ENCODE results near the gene PEF1.

PEF1 gene

GRCh38 chr1:31626223-31627207, 18.2 kb downstream of the PEF1 start:
- no peak for DNase-seq

DNA sequence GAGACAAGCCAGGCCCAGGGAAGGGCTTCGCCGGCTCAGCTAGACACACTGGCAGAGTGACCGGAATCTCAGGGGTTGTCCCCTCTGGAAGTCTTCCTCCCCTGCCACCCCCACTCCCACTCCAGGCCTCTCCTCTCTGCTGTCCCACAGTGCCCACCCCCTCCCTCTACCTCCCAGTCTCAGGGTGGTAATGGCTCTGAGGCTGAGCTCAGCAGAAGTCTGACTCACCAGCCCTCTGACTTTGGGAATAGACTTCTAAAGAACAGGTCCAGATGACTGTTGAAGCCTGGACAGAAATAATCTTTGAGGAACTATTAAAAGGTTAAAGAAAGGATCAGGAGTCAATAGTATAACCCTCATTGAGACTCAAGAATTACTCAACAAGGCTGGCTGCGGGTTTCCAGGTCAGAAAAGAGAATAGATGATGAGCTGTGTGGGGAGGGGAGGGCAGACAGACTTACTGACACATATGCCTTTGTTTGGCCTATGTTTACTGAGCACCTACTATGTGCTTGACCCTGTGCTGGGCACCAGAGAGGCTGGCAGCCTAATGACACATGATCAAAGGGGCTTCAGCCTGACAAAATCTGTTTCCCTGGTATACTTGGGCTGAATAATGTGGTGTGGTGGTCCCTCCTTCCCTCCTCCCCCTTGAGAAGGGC, 19.0 kb downstream of the PEF1 start:
- DNase-seq, result no peak

GRCh38 chr1:31624731-31625514, 19.8 kb downstream of the PEF1 start:
- no peak for DNase-seq

DNA sequence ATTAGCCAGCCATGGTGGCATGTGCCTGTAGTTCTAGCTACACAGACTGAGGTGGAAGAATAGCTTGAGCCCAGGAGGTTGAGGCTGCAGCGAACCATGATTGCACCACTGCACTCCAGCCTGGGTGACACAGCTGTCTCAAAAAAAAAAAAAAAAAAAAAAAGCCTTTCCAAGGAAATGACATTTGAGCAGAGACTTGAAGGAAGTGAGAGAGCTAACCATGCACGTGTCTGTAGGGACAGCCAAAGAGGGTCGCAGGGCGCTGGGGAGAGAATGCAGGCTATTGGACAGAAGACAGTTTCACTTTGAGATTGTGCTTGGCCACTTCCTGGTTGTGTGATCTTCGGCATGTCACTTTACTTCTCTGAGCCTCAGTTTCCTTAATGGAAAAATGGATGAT, 20.4 kb downstream of the PEF1 start:
- no peak for DNase-seq

- DNase-seq, result no peak
Measured at GRCh38 chr1:31623365-31623764, 21.3 kb downstream of the PEF1 start.

GRCh38 chr1:31621847-31622730, 22.6 kb downstream of the PEF1 start:
- no peak for DNase-seq

- no peak for DNase-seq
Measured at GRCh38 chr1:31621498-31621820, 23.2 kb downstream of the PEF1 start.

DNA sequence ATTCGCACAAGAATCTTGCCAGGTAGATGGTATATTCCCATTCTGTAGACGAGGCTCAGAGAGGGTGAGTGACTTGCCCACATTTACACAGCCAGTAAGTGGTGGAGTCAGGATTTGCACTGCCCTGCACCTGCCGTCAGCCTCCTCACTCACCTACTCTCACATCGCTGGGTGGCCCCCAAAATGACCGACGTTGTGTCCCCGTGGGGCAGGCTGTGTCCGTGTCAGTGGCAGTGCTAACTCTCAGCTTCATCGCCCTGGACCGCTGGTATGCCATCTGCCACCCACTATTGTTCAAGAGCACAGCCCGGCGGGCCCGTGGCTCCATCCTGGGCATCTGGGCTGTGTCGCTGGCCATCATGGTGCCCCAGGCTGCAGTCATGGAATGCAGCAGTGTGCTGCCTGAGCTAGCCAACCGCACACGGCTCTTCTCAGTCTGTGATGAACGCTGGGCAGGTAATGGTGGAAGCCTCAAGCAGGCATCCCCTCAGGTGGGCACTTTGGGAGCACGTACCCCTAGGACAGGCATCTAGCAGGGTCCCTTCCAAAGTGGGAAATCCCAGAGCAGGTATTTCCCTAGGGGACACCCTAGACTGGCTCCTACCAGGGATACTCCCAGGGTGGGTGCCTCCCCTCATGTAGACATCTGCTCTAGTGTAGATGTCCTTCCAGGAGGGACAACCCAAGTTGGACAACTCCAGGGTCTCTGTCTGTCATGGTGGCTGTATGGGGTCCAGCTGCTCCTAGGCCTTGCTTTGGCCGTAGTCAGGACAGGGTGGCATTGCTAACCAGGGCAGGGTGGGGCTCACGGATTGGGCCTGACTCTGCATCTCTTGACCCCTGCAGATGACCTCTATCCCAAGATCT, 23.8 kb downstream of the PEF1 start:
- no peak for DNase-seq

DNA sequence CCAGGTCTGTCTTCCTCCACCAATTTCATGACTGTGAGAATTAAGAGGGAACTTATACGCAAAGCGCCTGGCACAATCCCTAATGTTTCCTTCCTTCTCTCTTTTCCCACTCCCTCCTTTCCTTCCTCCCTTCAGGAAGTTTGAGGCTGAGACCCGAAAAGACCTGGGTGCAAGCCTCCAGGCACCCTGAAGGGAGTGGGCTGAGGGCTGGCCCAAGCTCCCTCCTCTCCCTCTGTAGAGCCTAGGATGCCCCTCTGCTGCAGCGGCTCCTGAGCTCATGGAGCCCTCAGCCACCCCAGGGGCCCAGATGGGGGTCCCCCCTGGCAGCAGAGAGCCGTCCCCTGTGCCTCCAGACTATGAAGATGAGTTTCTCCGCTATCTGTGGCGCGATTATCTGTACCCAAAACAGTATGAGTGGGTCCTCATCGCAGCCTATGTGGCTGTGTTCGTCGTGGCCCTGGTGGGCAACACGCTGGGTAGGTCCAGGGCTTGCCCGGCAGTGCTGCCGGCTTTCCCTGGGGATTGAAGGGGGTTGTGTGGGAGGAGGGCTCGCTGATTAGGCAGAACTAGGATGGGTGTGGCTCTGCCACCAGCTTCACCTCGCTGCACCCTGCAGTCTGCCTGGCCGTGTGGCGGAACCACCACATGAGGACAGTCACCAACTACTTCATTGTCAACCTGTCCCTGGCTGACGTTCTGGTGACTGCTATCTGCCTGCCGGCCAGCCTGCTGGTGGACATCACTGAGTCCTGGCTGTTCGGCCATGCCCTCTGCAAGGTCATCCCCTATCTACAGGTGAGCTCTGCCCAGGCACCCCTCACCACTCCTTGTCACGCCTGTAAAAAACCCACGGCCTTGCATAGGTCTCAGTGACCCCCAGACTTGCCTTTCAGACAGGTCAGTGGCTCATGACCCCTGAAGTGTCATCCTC, 25.5 kb downstream of the PEF1 start:
- no peak for DNase-seq

- no peak for DNase-seq
Measured at GRCh38 chr1:31617916-31618746, 26.5 kb downstream of the PEF1 start.

DNA sequence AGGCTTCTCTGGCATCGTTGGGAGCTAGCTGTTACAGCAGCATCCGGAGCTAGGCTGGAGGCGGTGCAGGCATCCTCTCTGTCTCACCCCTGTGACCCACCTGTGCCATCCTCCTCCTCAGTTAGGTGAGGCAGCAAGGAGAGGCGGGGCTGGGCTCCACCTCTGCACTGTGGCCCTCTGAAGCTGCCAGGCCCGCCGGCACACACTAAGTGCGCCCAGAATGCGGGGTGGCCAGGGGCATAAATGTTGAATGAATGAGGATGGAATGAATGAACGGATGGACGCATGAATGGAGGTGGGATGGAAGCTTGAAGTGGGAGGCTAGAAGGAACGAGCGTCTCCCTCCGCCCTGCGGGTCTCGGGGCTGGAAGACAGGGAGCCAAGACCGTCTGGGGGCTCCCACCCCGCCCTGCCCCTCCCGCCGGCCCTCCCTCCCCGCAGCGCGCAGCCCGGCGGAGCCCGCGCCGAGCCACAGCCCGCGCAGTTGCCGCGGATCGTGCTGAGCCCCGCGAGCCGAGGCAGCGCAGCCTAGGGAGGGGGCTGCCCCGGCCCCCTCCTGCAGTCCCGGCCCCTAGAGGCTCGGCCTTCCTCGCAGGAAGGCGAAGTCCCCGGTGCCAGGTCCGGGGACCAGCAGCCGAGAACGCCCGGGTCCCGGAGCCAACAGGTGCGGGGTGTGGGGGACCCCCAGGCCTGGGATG, 27.3 kb downstream of the PEF1 start, which contains the start of gene HCRTR1:
HCRTR1 (plus strand) TSS at position 472 of the 698 bp plus-strand sequence. CDS start 1,504 bp downstream, outside the sequence.
- no peak for DNase-seq

GRCh38 chr1:31615939-31616338, 28.7 kb downstream of the PEF1 start:
- no peak for DNase-seq

GRCh38 chr1:31615414-31615813, 29.3 kb downstream of the PEF1 start:
- DNase-seq, result no peak

- DNase-seq, result no peak
Measured at GRCh38 chr1:31614414-31615005, 30.2 kb downstream of the PEF1 start.

DNA sequence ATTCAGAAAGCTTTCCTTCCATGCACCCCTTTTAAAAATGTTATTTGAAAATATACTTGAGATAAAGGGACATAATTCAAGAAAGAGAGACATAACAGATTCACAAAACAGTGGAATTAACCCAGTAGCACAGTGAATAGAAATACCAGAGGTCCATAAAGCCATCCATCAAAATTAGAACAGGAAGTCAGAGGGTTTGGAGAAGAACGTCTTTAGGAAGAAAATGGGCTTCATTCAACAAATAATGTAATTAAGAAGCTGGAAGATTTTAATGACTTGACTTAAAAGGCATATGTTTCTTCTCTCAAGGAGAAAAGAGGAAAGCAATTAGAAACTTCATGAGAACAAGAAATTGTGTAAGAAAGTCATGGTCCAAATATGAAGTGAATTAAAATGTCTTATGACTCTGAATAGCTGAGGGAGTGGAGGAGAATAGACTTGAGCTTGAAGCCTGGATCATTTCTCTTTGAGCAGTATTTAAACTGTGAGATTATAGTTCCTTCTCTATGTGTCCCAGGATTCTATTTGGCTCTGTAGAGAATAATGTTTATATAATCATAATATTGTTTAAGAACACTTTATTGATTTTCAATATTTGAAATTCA, 35.1 kb downstream of the PEF1 start:
- DNase-seq, result no peak

- DNase-seq, result no peak
Measured at GRCh38 chr1:31607360-31607759, 37.3 kb downstream of the PEF1 start.

GRCh38 chr1:31605908-31606427, 38.7 kb downstream of the PEF1 start:
- DNase-seq, result no peak

Measured in midbrain (tissue), 1 donor.